HepG2 (cell line): ENCODE results near the gene MXRA7. TPM values are rescaled to one million over a fixed set of nuclear protein-coding genes. Genes with fewer than 3 reads are reported as not detected.

ENCODE experiments used
- ARNTL ChIP-seq: sonication (generic); formaldehyde crosslinking; IDR thresholded peaks from 2 replicates; pipeline ENCODE4 v1.4.0; 2020; ENCODE audit warnings: mild to moderate bottlenecking, missing genetic modification reagents
- ATF6 ChIP-seq: sonication (generic); formaldehyde crosslinking; conservative IDR thresholded peaks from 2 replicates; pipeline ENCODE4 v1.4.0; 2020; ENCODE audit warnings: missing genetic modification reagents
- HNF1B ChIP-seq: sonication (generic); formaldehyde crosslinking; IDR thresholded peaks from 2 replicates; pipeline ENCODE4 v1.5.1; 2020; ENCODE audit warnings: mild to moderate bottlenecking, moderate library complexity, missing genetic modification reagents
- KAT8 ChIP-seq: IDR thresholded peaks from 2 replicates; pipeline ENCODE4 v1.6.1; 2016; ENCODE audit warnings: missing genetic modification reagents, missing compliant biosample characterization
- MAF1 ChIP-seq: sonication (generic); formaldehyde crosslinking; IDR thresholded peaks from 2 replicates; pipeline ENCODE4 v1.5.0; 2020; ENCODE audit warnings: missing genetic modification reagents, borderline replicate concordance
- MTERF4 ChIP-seq: sonication (generic); formaldehyde crosslinking; IDR thresholded peaks from 2 replicates; pipeline ENCODE4 v1.8.0; 2023; ENCODE audit warnings: mild to moderate bottlenecking, missing genetic modification reagents
- NFYC ChIP-seq: IDR thresholded peaks from 2 replicates; pipeline ENCODE4 v1.6.1; 2016; ENCODE audit warnings: missing genetic modification reagents, missing compliant biosample characterization
- ONECUT2 ChIP-seq: sonication (generic); formaldehyde crosslinking; IDR thresholded peaks from 2 replicates; pipeline ENCODE4 v1.4.0; 2020; ENCODE audit warnings: missing genetic modification reagents
- SMAD1 ChIP-seq: sonication (generic); formaldehyde crosslinking; IDR thresholded peaks from 2 replicates; pipeline ENCODE4 v1.4.0; 2020; ENCODE audit warnings: missing genetic modification reagents, low read depth, mild to moderate bottlenecking, borderline replicate concordance
- SP1 ChIP-seq, 2 experiments: fragments of 450-650 bp in 1 of 2; sonication (generic) in 1 of 2; formaldehyde crosslinking in 1 of 2; IDR thresholded peaks; 2 replicates each; pipeline versions ENCODE4 v1.4.0 to v1.6.1; 2016 to 2020; ENCODE audit warnings: missing genetic modification reagents in 1 of 2
- ZNF235 ChIP-seq: sonication (generic); formaldehyde crosslinking; IDR thresholded peaks from 2 replicates; pipeline ENCODE4 v1.8.1; 2023; ENCODE audit warnings: mild to moderate bottlenecking, missing genetic modification reagents, borderline replicate concordance
- ZNF253 ChIP-seq: sonication (generic); formaldehyde crosslinking; IDR thresholded peaks from 2 replicates; pipeline ENCODE4 v1.8.0; 2022; ENCODE audit warnings: mild to moderate bottlenecking, missing genetic modification reagents, borderline replicate concordance
- ZNF496 ChIP-seq: sonication (generic); formaldehyde crosslinking; IDR thresholded peaks from 2 replicates; pipeline ENCODE4 v1.8.1; 2023; ENCODE audit warnings: mild to moderate bottlenecking, moderate library complexity, missing genetic modification reagents; ENCODE audit not compliant: insufficient replicate concordance
- ZNF550 ChIP-seq: sonication (generic); formaldehyde crosslinking; IDR thresholded peaks from 2 replicates; pipeline ENCODE4 v1.4.0; 2020; ENCODE audit warnings: mild to moderate bottlenecking, missing genetic modification reagents, borderline replicate concordance
- ZNF557 ChIP-seq: sonication (generic); formaldehyde crosslinking; IDR thresholded peaks from 2 replicates; pipeline ENCODE4 v1.4.0; 2020; ENCODE audit warnings: missing genetic modification reagents
- ZNF652 ChIP-seq: IDR thresholded peaks from 2 replicates; pipeline ENCODE4 v1.6.1; 2016; ENCODE audit warnings: low read depth, borderline replicate concordance
- polyA plus RNA-seq, 8 experiments: library from polyadenylated mRNA; depleted of rRNA in 3 of 8; stranded (reverse) in 7 of 8; unstranded in 1 of 8; fragments of >200 nt; fragmentation: Illumina TruSeq in 4 of 8; extraction: Trizol in 4 of 8; gene quantifications; 2 replicates each; pipeline versions ENCODE4 v1.2.1 to v1.2.3, GENCODE V29; 2011 to 2016; ENCODE audit warnings: low read depth in 4 of 8, missing spikeins in 1 of 8, mixed read lengths in 1 of 8; ENCODE audit not compliant: insufficient read depth in 1 of 8
- total RNA-seq, 5 experiments: library from RNA; depleted of rRNA; stranded (reverse); fragments of >200 nt; fragmentation: Illumina TruSeq; extraction: Trizol; gene quantifications; 2 replicates each; pipeline ENCODE4 v1.2.3, GENCODE V29; 2016; ENCODE audit warnings: low read depth in 1 of 5
- TF ChIP-seq, protein P1 (sequence below), 2 experiments: sonication (generic) in 1 of 2; formaldehyde crosslinking in 1 of 2; IDR thresholded peaks; 2 replicates each; pipeline versions ENCODE4 v1.4.0 to v1.6.1; 2018 to 2020; ENCODE audit warnings: missing genetic modification reagents in 2 of 2, borderline replicate concordance in 1 of 2, low read depth in 1 of 2, mild to moderate bottlenecking in 1 of 2, missing biosample characterization in 1 of 2
- TF ChIP-seq, protein P2 (sequence below): sonication (generic); formaldehyde crosslinking; IDR thresholded peaks from 2 replicates; pipeline ENCODE4 v1.5.1; 2020; ENCODE audit warnings: mild to moderate bottlenecking, missing genetic modification reagents, moderate library complexity
- TF ChIP-seq, protein P3 (sequence below): sonication (generic); formaldehyde crosslinking; IDR thresholded peaks from 2 replicates; pipeline ENCODE4 v1.9.0; 2021; ENCODE audit warnings: missing genetic modification reagents, mild to moderate bottlenecking, borderline replicate concordance

Gene MXRA7
- total and polyA plus RNA-seq, 2 of the 13 experiments (the other 11 are each of a cell fraction or from before 2014, with no cell fraction given): 44.8 to 112 TPM

DNA sequence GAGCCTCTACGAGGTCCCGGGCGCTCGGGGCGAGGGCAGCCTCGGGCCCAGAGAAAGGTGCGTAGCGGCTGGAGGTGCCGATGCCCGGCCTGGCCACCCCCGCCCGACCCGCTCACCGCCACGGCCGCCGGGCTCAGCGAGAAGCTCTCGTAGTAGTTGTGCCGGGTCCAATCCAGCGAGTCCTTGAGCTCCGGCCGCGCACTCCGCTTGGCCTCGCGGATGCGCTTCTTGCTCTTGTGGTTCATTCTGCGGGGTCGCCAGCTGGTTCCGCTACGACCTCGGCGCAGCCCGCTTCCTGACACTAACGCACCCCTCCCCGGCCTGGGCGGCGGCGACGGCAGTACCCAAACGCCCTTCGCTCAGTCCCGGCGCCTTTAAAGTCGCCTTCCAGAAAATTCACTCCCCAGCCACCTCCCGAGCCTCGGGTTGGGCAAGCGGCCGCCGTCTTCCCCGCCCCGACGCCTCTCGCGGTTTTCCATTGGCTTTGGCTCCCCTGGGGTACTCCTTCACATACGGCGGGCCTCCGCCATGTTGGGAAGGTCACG lies 15.5 kb upstream of the MXRA7 start, which contains the start of gene JMJD6 (continued):
- TF ChIP-seq ZNF550: no peak
- peak; percentile 81 for TF ChIP-seq KAT8 (CRISPR knock-in tag)
- TF ChIP-seq NFYC (CRISPR knock-in tag): peak; percentile 90
- TF ChIP-seq, protein P1, sequence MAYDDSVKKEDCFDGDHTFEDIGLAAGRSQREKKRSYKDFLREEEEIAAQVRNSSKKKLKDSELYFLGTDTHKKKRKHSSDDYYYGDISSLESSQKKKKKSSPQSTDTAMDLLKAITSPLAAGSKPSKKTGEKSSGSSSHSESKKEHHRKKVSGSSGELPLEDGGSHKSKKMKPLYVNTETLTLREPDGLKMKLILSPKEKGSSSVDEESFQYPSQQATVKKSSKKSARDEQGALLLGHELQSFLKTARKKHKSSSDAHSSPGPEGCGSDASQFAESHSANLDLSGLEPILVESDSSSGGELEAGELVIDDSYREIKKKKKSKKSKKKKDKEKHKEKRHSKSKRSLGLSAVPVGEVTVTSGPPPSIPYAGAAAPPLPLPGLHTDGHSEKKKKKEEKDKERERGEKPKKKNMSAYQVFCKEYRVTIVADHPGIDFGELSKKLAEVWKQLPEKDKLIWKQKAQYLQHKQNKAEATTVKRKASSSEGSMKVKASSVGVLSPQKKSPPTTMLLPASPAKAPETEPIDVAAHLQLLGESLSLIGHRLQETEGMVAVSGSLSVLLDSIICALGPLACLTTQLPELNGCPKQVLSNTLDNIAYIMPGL (CRISPR knock-in tag; IDR thresholded peaks at IDR 0.05; ENCODE audit: borderline replicate concordance in 1 of 2, low read depth in 1 of 2): no peak; a peak in 2 of 4 replicates
- TF ChIP-seq, protein P2, sequence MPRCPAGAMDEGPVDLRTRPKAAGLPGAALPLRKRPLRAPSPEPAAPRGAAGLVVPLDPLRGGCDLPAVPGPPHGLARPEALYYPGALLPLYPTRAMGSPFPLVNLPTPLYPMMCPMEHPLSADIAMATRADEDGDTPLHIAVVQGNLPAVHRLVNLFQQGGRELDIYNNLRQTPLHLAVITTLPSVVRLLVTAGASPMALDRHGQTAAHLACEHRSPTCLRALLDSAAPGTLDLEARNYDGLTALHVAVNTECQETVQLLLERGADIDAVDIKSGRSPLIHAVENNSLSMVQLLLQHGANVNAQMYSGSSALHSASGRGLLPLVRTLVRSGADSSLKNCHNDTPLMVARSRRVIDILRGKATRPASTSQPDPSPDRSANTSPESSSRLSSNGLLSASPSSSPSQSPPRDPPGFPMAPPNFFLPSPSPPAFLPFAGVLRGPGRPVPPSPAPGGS (CRISPR knock-in tag): peak; percentile 59; the same call in 1 of the 2 replicates
- TF ChIP-seq ARNTL: no peak
- TF ChIP-seq ZNF557 (CRISPR knock-in tag): no peak; the same call in 1 of the 2 replicates
- no peak for TF ChIP-seq ONECUT2 (CRISPR knock-in tag)
- no peak; the same call in 1 of the 2 replicates for TF ChIP-seq ZNF253 (CRISPR knock-in tag)
- TF ChIP-seq MTERF4 (CRISPR knock-in tag): no peak
- TF ChIP-seq, protein P3, sequence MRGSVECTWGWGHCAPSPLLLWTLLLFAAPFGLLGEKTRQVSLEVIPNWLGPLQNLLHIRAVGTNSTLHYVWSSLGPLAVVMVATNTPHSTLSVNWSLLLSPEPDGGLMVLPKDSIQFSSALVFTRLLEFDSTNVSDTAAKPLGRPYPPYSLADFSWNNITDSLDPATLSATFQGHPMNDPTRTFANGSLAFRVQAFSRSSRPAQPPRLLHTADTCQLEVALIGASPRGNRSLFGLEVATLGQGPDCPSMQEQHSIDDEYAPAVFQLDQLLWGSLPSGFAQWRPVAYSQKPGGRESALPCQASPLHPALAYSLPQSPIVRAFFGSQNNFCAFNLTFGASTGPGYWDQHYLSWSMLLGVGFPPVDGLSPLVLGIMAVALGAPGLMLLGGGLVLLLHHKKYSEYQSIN (CRISPR knock-in tag): peak; percentile 70; the same call in 1 of the 2 replicates
- no peak for TF ChIP-seq ZNF496
- no peak; the same call in 1 of the 2 replicates for TF ChIP-seq HNF1B
- peak; percentile 91; the same call in 1 of the 2 replicates for TF ChIP-seq ZNF235 (CRISPR knock-in tag)
- no peak for TF ChIP-seq MAF1
- TF ChIP-seq SMAD1 (CRISPR knock-in tag): no peak; the same call in 1 of the 2 replicates
- no peak for TF ChIP-seq SP1 (IDR thresholded peaks at IDR 0.05)
- peak; percentile 89 for TF ChIP-seq SP1 (CRISPR knock-in tag; IDR thresholded peaks at IDR 0.05)
- TF ChIP-seq ATF6 (CRISPR knock-in tag): no peak; the same call in 1 of the 2 replicates
- TF ChIP-seq ZNF652 (CRISPR knock-in tag): no peak; the same call in 1 of the 2 replicates
